ENCODE measurements around the gene CMIP. TPM values are rescaled to one million over a fixed set of nuclear protein-coding genes. Genes with fewer than 3 reads are reported as not detected.

Gene CMIP
- total RNA-seq, 1 experiment from 2014 or later = 63.7 TPM

DNA sequence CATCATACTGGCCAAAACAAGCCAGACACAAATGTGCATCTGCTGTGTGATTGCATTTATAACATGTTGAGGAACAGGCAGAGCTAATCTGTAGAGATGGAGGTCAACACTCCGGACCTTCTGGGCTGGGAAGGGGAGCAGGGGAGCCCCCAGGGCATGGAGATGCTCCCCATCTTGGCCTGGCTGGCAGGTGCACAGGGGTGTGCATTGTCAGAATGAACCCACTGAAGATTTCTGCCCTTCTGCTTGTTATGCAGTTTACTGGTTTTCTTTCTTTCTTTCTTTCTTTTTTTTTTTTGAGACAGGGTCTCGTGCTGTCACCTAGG, 146.9 kb downstream of the CMIP start:
- no peak for ATAC-seq
- ChIA-PET POLR2A (no interaction called here), CTCF (no interaction called here)
- no peak for DNase-seq (ENCODE audit: low spot score)
- Mint-ChIP-seq H3K36me3 (no peaks in the 10 kb centered on the region), H3K27me3 (ENCODE audit: low read depth) (no peaks in the 10 kb centered on the region), H3K27ac (no peak overlapping the region), H3K4me1 (peaks cover 12% of the 10 kb centered on the region), H3K9me3 (no peaks in the 10 kb centered on the region), H3K4me3 (no peak overlapping the region)
- no peak for TF ChIP-seq TEAD4 (CRISPR knock-in tag; IDR thresholded peaks at IDR 0.05)
- TF ChIP-seq, protein P1, sequence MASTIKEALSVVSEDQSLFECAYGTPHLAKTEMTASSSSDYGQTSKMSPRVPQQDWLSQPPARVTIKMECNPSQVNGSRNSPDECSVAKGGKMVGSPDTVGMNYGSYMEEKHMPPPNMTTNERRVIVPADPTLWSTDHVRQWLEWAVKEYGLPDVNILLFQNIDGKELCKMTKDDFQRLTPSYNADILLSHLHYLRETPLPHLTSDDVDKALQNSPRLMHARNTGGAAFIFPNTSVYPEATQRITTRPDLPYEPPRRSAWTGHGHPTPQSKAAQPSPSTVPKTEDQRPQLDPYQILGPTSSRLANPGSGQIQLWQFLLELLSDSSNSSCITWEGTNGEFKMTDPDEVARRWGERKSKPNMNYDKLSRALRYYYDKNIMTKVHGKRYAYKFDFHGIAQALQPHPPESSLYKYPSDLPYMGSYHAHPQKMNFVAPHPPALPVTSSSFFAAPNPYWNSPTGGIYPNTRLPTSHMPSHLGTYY (CRISPR knock-in tag; IDR thresholded peaks at IDR 0.05) = no peak
- TF ChIP-seq EMX1 (CRISPR knock-in tag; IDR thresholded peaks at IDR 0.05) = no peak
- TF ChIP-seq, protein P2, sequence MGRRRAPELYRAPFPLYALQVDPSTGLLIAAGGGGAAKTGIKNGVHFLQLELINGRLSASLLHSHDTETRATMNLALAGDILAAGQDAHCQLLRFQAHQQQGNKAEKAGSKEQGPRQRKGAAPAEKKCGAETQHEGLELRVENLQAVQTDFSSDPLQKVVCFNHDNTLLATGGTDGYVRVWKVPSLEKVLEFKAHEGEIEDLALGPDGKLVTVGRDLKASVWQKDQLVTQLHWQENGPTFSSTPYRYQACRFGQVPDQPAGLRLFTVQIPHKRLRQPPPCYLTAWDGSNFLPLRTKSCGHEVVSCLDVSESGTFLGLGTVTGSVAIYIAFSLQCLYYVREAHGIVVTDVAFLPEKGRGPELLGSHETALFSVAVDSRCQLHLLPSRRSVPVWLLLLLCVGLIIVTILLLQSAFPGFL (CRISPR knock-in tag; IDR thresholded peaks at IDR 0.05; ENCODE audit: borderline replicate concordance) = no peak
- TF ChIP-seq, protein P3, sequence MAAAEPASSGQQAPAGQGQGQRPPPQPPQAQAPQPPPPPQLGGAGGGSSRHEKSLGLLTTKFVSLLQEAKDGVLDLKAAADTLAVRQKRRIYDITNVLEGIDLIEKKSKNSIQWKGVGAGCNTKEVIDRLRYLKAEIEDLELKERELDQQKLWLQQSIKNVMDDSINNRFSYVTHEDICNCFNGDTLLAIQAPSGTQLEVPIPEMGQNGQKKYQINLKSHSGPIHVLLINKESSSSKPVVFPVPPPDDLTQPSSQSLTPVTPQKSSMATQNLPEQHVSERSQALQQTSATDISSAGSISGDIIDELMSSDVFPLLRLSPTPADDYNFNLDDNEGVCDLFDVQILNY (CRISPR knock-in tag; IDR thresholded peaks at IDR 0.05) = no peak
- TF ChIP-seq, protein P4, sequence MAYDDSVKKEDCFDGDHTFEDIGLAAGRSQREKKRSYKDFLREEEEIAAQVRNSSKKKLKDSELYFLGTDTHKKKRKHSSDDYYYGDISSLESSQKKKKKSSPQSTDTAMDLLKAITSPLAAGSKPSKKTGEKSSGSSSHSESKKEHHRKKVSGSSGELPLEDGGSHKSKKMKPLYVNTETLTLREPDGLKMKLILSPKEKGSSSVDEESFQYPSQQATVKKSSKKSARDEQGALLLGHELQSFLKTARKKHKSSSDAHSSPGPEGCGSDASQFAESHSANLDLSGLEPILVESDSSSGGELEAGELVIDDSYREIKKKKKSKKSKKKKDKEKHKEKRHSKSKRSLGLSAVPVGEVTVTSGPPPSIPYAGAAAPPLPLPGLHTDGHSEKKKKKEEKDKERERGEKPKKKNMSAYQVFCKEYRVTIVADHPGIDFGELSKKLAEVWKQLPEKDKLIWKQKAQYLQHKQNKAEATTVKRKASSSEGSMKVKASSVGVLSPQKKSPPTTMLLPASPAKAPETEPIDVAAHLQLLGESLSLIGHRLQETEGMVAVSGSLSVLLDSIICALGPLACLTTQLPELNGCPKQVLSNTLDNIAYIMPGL (CRISPR knock-in tag; IDR thresholded peaks at IDR 0.05) = no peak
- TF ChIP-seq SMAD4 (CRISPR knock-in tag; IDR thresholded peaks at IDR 0.05) = no peak
- no peak for TF ChIP-seq ZNF317 (CRISPR knock-in tag; IDR thresholded peaks at IDR 0.05; ENCODE audit: borderline replicate concordance, low read depth)
- TF ChIP-seq NR3C1 (CRISPR knock-in tag; conservative IDR thresholded peaks at IDR 0.05; ENCODE audit: low read depth) = no peak
- TF ChIP-seq, protein P5, sequence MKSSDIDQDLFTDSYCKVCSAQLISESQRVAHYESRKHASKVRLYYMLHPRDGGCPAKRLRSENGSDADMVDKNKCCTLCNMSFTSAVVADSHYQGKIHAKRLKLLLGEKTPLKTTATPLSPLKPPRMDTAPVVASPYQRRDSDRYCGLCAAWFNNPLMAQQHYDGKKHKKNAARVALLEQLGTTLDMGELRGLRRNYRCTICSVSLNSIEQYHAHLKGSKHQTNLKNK (CRISPR knock-in tag; IDR thresholded peaks at IDR 0.05) = no peak
- no peak for TF ChIP-seq NR1H2 (CRISPR knock-in tag; IDR thresholded peaks at IDR 0.05)
- TF ChIP-seq, protein P6, sequence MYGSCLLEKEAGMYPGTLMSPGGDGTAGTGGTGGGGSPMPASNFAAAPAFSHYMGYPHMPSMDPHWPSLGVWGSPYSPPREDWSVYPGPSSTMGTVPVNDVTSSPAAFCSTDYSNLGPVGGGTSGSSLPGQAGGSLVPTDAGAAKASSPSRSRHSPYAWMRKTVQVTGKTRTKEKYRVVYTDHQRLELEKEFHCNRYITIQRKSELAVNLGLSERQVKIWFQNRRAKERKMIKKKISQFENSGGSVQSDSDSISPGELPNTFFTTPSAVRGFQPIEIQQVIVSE (CRISPR knock-in tag; IDR thresholded peaks at IDR 0.05; ENCODE audit: borderline replicate concordance) = no peak

DNA sequence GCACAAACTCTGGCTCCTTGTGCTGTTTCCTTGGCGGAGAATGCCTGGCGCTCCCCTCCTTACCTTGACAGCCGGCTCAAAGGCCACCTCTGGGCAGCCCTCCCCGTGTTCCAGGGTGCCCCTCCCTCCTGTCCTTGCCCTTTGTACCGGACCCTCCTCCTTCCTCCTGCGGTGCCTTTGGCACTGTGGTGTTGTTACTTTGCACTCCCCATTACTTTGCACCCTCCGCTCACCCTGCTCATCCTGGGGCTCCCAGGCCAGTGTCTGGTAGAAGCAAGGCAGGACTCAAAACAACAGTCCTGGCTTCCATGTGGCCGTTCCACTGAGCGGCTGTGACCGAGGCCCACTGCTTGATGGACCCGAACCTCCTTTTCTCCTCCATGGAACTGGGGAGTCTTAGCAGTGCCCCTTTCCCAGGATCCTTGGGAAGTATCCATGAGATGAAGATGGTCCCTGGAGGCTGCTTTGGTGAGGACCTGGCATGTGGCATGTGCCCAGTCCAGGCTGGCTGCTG, 147.8 kb downstream of the CMIP start:
- no peak overlapping the region for H3K4me3 Mint-ChIP-seq
- no peaks in the 10 kb centered on the region for H3K36me3 Mint-ChIP-seq
- CTCF ChIA-PET = interaction anchor here (1.1 kb wide), 1 partner anchor 39 kb away, joined by 3 read pairs; no protein-coding TSS in a partner anchor
- ATAC-seq (no peak), DNase-seq (ENCODE audit: low spot score) (no peak)
- no peak for TF ChIP-seq JAZF1 (CRISPR knock-in tag; IDR thresholded peaks at IDR 0.05)
- TF ChIP-seq, protein P6 (CRISPR knock-in tag; IDR thresholded peaks at IDR 0.05; ENCODE audit: borderline replicate concordance) = no peak
- TF ChIP-seq EMX1 (CRISPR knock-in tag; IDR thresholded peaks at IDR 0.05) = no peak
- no peak for TF ChIP-seq FOXK1 (CRISPR knock-in tag; IDR thresholded peaks at IDR 0.05)
- TF ChIP-seq, protein P5 (CRISPR knock-in tag; IDR thresholded peaks at IDR 0.05) = no peak
- TF ChIP-seq, protein P4 (CRISPR knock-in tag; IDR thresholded peaks at IDR 0.05) = no peak
- TF ChIP-seq NR2C2 (CRISPR knock-in tag; IDR thresholded peaks at IDR 0.05) = no peak
- TF ChIP-seq, protein P7, sequence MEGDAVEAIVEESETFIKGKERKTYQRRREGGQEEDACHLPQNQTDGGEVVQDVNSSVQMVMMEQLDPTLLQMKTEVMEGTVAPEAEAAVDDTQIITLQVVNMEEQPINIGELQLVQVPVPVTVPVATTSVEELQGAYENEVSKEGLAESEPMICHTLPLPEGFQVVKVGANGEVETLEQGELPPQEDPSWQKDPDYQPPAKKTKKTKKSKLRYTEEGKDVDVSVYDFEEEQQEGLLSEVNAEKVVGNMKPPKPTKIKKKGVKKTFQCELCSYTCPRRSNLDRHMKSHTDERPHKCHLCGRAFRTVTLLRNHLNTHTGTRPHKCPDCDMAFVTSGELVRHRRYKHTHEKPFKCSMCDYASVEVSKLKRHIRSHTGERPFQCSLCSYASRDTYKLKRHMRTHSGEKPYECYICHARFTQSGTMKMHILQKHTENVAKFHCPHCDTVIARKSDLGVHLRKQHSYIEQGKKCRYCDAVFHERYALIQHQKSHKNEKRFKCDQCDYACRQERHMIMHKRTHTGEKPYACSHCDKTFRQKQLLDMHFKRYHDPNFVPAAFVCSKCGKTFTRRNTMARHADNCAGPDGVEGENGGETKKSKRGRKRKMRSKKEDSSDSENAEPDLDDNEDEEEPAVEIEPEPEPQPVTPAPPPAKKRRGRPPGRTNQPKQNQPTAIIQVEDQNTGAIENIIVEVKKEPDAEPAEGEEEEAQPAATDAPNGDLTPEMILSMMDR (IDR thresholded peaks at IDR 0.05) = no peak
- no peak for TF ChIP-seq NR3C1 (CRISPR knock-in tag; conservative IDR thresholded peaks at IDR 0.05; ENCODE audit: low read depth)
- TF ChIP-seq, protein P8, sequence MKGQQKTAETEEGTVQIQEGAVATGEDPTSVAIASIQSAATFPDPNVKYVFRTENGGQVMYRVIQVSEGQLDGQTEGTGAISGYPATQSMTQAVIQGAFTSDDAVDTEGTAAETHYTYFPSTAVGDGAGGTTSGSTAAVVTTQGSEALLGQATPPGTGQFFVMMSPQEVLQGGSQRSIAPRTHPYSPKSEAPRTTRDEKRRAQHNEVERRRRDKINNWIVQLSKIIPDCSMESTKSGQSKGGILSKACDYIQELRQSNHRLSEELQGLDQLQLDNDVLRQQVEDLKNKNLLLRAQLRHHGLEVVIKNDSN (CRISPR knock-in tag; IDR thresholded peaks at IDR 0.05) = no peak
- no peak for TF ChIP-seq KAT7 (CRISPR knock-in tag; IDR thresholded peaks at IDR 0.05; ENCODE audit: borderline replicate concordance)
- TF ChIP-seq TEAD1 (CRISPR knock-in tag; IDR thresholded peaks at IDR 0.05) = no peak
- no peak for TF ChIP-seq ZNF263 (CRISPR knock-in tag; IDR thresholded peaks at IDR 0.05; ENCODE audit: low read depth)
- H3K27me3 Mint-ChIP-seq (ENCODE audit: low read depth) = no peaks in the 10 kb centered on the region
- POLR2A ChIA-PET = no interaction called here
- no peaks in the 10 kb centered on the region for H3K9me3 Mint-ChIP-seq
- peaks cover 8% of the 10 kb centered on the region for H3K4me1 Mint-ChIP-seq
- peak overlapping the region; percentile 39; the same call in 1 of the 2 replicates for H3K27ac Mint-ChIP-seq

Data from WTC11 (cell line).